Endothelial cell of umbilical vein (primary cell): ENCODE measurements around the gene TARBP2. TPM values are rescaled to one million over a fixed set of nuclear protein-coding genes. Genes with fewer than 3 reads are reported as not detected.

Source experiments
- BruUV-seq: library from RNA; stranded (reverse); fragments of 400-500 nt; replicated peaks from 2 replicates; lab custom pipeline; 2021; lab: Mats Ljungman, UMichigan
- CTCF ChIA-PET: fragments of 300-600, 350-600 bp; sonication (Branson Sonifier 250); formaldehyde crosslinking; loops from one replicate; lab custom pipeline; 2021; ENCODE audit warnings: antibody characterized with exemption, inconsistent platforms; lab: Charles Lee
- POLR2A ChIA-PET: fragments of 300-600, 350-600 bp; sonication (Branson Sonifier 250); formaldehyde crosslinking; loops from one replicate; lab custom pipeline; 2021; ENCODE audit warnings: antibody characterized with exemption, inconsistent platforms; lab: Charles Lee
- DNase-seq: peaks from one replicate; pipeline ENCODE4 v3.0.0-alpha.2; 2011; ENCODE audit warnings: low read depth, low spot score
- FAIRE-seq: peaks from 2 replicates; lab custom pipeline; 2011; peaks lifted over from hg19 to GRCh38; lab: Jason Lieb, UNC
- H2AFZ ChIP-seq: 2 replicates; pipeline ENCODE4 v1.6.0; 2012; ENCODE audit warnings: low read depth, low read length, control low read depth, inconsistent platforms
- H3K27ac ChIP-seq: 2 replicates; pipeline ENCODE4 v1.5.1; 2011; ENCODE audit warnings: low read depth, mild to moderate bottlenecking, control low read depth, low read length, moderate library complexity; ENCODE audit not compliant: insufficient read depth
- H3K27me3 ChIP-seq, 2 experiments: 2 replicates each; pipeline versions ENCODE4 v1.6.0 to v1.6.1; 2011; ENCODE audit warnings: low read length in 2 of 2, mixed read lengths in 1 of 2; ENCODE audit not compliant: control insufficient read depth in 2 of 2, insufficient read depth in 2 of 2
- H3K36me3 ChIP-seq, 2 experiments: 2 replicates in 1 of 2; 3 replicates in 1 of 2; pipeline ENCODE4 v1.5.1; 2011; ENCODE audit warnings: low read length in 2 of 2, mild to moderate bottlenecking in 1 of 2, moderate library complexity in 1 of 2; ENCODE audit not compliant: control insufficient read depth in 2 of 2, insufficient read depth in 2 of 2; ENCODE audit errors: extremely low read depth in 1 of 2
- H3K4me1 ChIP-seq: 3 replicates; pipeline ENCODE4 v1.5.1; 2011; ENCODE audit warnings: mild to moderate bottlenecking, low read length; ENCODE audit not compliant: control insufficient read depth, insufficient read depth; ENCODE audit errors: extremely low read depth
- H3K4me2 ChIP-seq: 2 replicates; pipeline ENCODE4 v1.6.1; 2011; ENCODE audit warnings: low read length, control low read depth, mixed read lengths; ENCODE audit not compliant: insufficient read depth
- H3K4me3 ChIP-seq, 3 experiments: fragments of 200-600 bp in 1 of 3; sonication (generic), shearing (Covaris generic) in 1 of 3; replicated peaks in 1 of 3; 2 replicates each; pipeline ENCODE4 v1.5.1; 2011 to 2016; ENCODE audit warnings: control low read depth in 3 of 3, low read length in 3 of 3, mild to moderate bottlenecking in 2 of 3, inconsistent platforms in 1 of 3, low read depth in 1 of 3, moderate library complexity in 1 of 3; ENCODE audit not compliant: insufficient read depth in 1 of 3
- H3K79me2 ChIP-seq: 2 replicates; pipeline ENCODE4 v1.6.0; 2012; ENCODE audit warnings: low read length, inconsistent platforms; ENCODE audit not compliant: control insufficient read depth, insufficient read depth
- H3K9ac ChIP-seq: replicated peaks from 2 replicates; pipeline ENCODE3; 2011; ENCODE audit warnings: low read length, control low read depth; ENCODE audit not compliant: insufficient read depth; ENCODE audit errors: extremely low read depth
- H3K9me1 ChIP-seq: replicated peaks from 3 replicates; pipeline ENCODE4 v1.6.0; 2011; ENCODE audit warnings: mild to moderate bottlenecking, low read length; ENCODE audit not compliant: control insufficient read depth, insufficient read depth; ENCODE audit errors: extremely low read depth
- H3K9me3 ChIP-seq: replicated peaks from 2 replicates; pipeline ENCODE4 v1.5.1; 2012; ENCODE audit warnings: low read length, inconsistent platforms; ENCODE audit not compliant: control insufficient read depth, insufficient read depth
- H4K20me1 ChIP-seq: replicated peaks from 2 replicates; pipeline ENCODE3; 2011; ENCODE audit warnings: mild to moderate bottlenecking, low read length; ENCODE audit not compliant: control insufficient read depth, insufficient read depth; ENCODE audit errors: extremely low read depth
- EZH2 ChIP-seq: IDR thresholded peaks from 2 replicates; pipeline ENCODE4 v1.6.1; 2012; ENCODE audit warnings: borderline replicate concordance, low read depth, mild to moderate bottlenecking, moderate library complexity, low read length, inconsistent platforms; ENCODE audit not compliant: severe bottlenecking
- FOS ChIP-seq: IDR thresholded peaks from 2 replicates; pipeline ENCODE4 v1.6.1; 2011; ENCODE audit warnings: mild to moderate bottlenecking, low read length, moderate library complexity, borderline replicate concordance; ENCODE audit not compliant: insufficient read depth
- GATA2 ChIP-seq: IDR thresholded peaks from 2 replicates; pipeline ENCODE4 v1.7.0; 2011; ENCODE audit warnings: low read depth, mild to moderate bottlenecking, moderate library complexity, mixed read lengths, low read length; ENCODE audit not compliant: insufficient read length, insufficient read depth
- JUN ChIP-seq: IDR thresholded peaks from 2 replicates; pipeline ENCODE4 v1.6.1; 2011; ENCODE audit warnings: borderline replicate concordance, low read depth; ENCODE audit not compliant: insufficient read length, insufficient read depth
- MYC ChIP-seq: IDR thresholded peaks from one replicate; pipeline ENCODE4 v1.6.1; 2011; ENCODE audit warnings: mild to moderate bottlenecking, low read depth, low read length
- POLR2A ChIP-seq: IDR thresholded peaks from 2 replicates; pipeline ENCODE4 v1.6.1; 2012; ENCODE audit warnings: low read depth, mild to moderate bottlenecking, control low read depth, low read length
- POLR2AphosphoS5 ChIP-seq: IDR thresholded peaks from 2 replicates; pipeline ENCODE4 v1.6.1; 2012; ENCODE audit warnings: low read depth, mild to moderate bottlenecking, control low read depth, low read length, moderate library complexity; ENCODE audit not compliant: insufficient read depth
- dilution Hi-C: fragments of 300-500 bp; cut with MboI; formaldehyde crosslinking; loops from one replicate; pipeline ENCODE4 v1.15.0; 2019; ENCODE audit warnings: low sequenced_read_pairs; ENCODE audit not compliant: extremely low pct_ligation_motif_present
- intact Hi-C: fragments of 100-400 bp; cut with micrococcal nuclease; formaldehyde crosslinking; loops from one replicate; pipeline ENCODE4 v1.10.0; 2022
- polyA plus RNA-seq, 4 experiments: library from polyadenylated mRNA; depleted of rRNA in 3 of 4; stranded (reverse) in 3 of 4; unstranded in 1 of 4; fragments of >200 nt; gene quantifications; 2 replicates each; pipeline versions ENCODE4 v1.2.1 to v1.2.3, GENCODE V29; 2011 to 2012; ENCODE audit warnings: missing spikeins in 1 of 4
- total RNA-seq: library from RNA; stranded (reverse); gene quantifications from 2 replicates; pipeline ENCODE4 v1.2.3, GENCODE V29; 2021
- TF ChIP-seq, protein P1 (sequence below): IDR thresholded peaks from 2 replicates; pipeline ENCODE4 v1.6.1; 2011; ENCODE audit not compliant: insufficient read depth, insufficient read length
- TF ChIP-seq, protein P2 (sequence below), 2 donors: IDR thresholded peaks; 1 replicate in 1 of 2; 2 replicates in 1 of 2; pipeline ENCODE4 v1.5.1; 2011; ENCODE audit warnings: low read length in 2 of 2, mild to moderate bottlenecking in 2 of 2, moderate library complexity in 2 of 2, control low read depth in 1 of 2, inconsistent platforms in 1 of 2, low read depth in 1 of 2; ENCODE audit not compliant: insufficient read depth in 1 of 2; ENCODE audit errors: extremely low read depth in 1 of 2

TARBP2 gene
- total and polyA plus RNA-seq, 2 donors (not counting 3 experiments of a cell fraction or from before 2014, with no cell fraction given) = 57.2 to 82.8 TPM

DNA sequence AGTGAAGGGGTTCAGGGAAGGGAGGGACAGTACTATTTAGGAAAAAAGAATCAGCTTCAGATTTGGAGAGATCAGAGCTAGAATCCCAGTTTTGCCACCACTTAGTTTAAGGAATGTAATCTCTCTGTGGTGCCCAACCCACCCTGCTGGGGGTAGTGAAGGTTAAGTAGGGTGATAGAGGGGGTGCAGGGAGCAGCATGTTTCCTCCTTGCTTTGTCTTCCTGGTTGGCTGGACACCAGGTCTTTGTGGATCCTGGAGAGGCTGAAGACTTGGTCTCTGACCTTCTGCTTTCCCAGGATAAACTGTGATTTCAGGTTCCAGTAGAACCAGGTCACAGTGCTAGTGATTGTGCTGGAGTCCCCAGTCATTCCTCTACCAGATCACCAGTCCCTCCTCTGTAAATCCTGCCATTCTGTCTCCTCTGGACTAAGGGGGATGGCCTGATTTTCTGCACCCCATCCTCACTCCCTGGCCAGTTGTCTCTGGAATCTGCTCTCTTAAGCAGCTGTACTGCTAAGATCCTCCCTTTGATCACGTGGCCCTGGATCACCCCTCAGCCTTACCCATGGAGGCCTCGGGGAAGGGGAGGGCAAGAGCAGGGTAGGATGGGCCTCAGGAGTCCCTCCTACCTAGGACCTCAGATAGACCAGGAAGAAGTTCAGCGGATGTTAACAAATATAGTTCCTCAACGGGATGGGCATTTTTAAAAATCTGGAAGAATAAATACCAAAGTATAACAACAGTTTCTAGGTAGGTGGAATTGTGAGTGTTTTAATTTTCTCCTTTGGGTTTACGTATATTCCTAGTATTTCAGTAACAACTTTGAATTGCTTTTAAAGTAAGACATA lies 5.0 kb upstream of the TARBP2 start:
- peaks cover 6% of the 10 kb centered on the region for H3K79me2 ChIP-seq
- no TSS peak for BruUV-seq
- DNase-seq (no peak), FAIRE-seq (no peak)
- TF ChIP-seq, protein P1, sequence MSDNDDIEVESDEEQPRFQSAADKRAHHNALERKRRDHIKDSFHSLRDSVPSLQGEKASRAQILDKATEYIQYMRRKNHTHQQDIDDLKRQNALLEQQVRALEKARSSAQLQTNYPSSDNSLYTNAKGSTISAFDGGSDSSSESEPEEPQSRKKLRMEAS = no peak
- TF ChIP-seq MYC (no peak), JUN (no peak), POLR2AphosphoS5 (no peak), POLR2A (no peak), GATA2 (no peak), FOS (no peak), EZH2 (no peak)
- TF ChIP-seq, protein P2, sequence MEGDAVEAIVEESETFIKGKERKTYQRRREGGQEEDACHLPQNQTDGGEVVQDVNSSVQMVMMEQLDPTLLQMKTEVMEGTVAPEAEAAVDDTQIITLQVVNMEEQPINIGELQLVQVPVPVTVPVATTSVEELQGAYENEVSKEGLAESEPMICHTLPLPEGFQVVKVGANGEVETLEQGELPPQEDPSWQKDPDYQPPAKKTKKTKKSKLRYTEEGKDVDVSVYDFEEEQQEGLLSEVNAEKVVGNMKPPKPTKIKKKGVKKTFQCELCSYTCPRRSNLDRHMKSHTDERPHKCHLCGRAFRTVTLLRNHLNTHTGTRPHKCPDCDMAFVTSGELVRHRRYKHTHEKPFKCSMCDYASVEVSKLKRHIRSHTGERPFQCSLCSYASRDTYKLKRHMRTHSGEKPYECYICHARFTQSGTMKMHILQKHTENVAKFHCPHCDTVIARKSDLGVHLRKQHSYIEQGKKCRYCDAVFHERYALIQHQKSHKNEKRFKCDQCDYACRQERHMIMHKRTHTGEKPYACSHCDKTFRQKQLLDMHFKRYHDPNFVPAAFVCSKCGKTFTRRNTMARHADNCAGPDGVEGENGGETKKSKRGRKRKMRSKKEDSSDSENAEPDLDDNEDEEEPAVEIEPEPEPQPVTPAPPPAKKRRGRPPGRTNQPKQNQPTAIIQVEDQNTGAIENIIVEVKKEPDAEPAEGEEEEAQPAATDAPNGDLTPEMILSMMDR (IDR thresholded peaks at IDR 0.05; ENCODE audit: extremely low read depth in 1 of 2, insufficient read depth in 1 of 2, low read depth in 1 of 2, low read length in 2 of 2) = no peak
- intact Hi-C loops (no loop called here), dilution Hi-C loops (no loop called here)
- H3K36me3 ChIP-seq = no peaks in the 10 kb centered on the region
- no peaks in the 10 kb centered on the region for H3K9me3 ChIP-seq
- no peaks in the 10 kb centered on the region for H3K9me1 ChIP-seq
- H3K4me1 ChIP-seq = peaks cover 26% of the 10 kb centered on the region
- no peaks in the 10 kb centered on the region for H3K27me3 ChIP-seq
- ChIA-PET CTCF (no interaction called here), POLR2A (no interaction called here)
- H4K20me1 ChIP-seq = no peaks in the 10 kb centered on the region
- no peak overlapping the region for H3K27ac ChIP-seq
- no peak overlapping the region for H3K9ac ChIP-seq
- H3K4me2 ChIP-seq = no peak overlapping the region
- H3K4me3 ChIP-seq = no peak overlapping the region
- no peak overlapping the region for H2AFZ ChIP-seq
